ENCODE measurements around the gene KIR3DL3. TPM values are rescaled to one million over a fixed set of nuclear protein-coding genes. Genes with fewer than 3 reads are reported as not detected.

Gene KIR3DL3
- total RNA-seq, 120 experiments from 2014 or later = not detected

Other genes with a start within 250 kb of the KIR3DL3 start
- 1 to 10 TPM in 26 of 120 experiments, under 1 TPM in 5, not detected in 89; 0.62 to 2.7 (median 1.3) TPM for gene LAIR2, start 221.6 kb upstream of the KIR3DL3 start, total RNA-seq
- 1 to 10 TPM in 118 of 120 experiments, under 1 TPM in 2; 0.42 to 9.3 (median 3.1) TPM for gene LILRA2, start 150.7 kb upstream of the KIR3DL3 start, total RNA-seq
- gene LILRA1, start 130.8 kb upstream of the KIR3DL3 start, total RNA-seq = 1 to 10 TPM in 80 of 120 experiments, under 1 TPM in 39, not detected in 1; 0.25 to 4.8 (median 1.3) TPM
- 10 to 100 TPM in 16 of 120 experiments, 1 to 10 TPM in 103, under 1 TPM in 1; 0.60 to 24.2 (median 5.8) TPM for gene LILRB1, start 94.0 kb upstream of the KIR3DL3 start, total RNA-seq
- gene LILRB4, start 61.5 kb upstream of the KIR3DL3 start, total RNA-seq = 10 to 100 TPM in 13 of 120 experiments, 1 to 10 TPM in 107; 1.1 to 15.9 (median 6.0) TPM
- not detected for gene KIR2DL3, start 14.1 kb downstream of the KIR3DL3 start, total RNA-seq
- gene KIR2DL1, start 45.4 kb downstream of the KIR3DL3 start, total RNA-seq = not detected
- gene KIR2DL4, start 79.2 kb downstream of the KIR3DL3 start, total RNA-seq = under 1 TPM in 1 of 120 experiments, not detected in 119; 0.48 TPM
- gene KIR3DL1, start 92.0 kb downstream of the KIR3DL3 start, total RNA-seq = under 1 TPM in 2 of 120 experiments, not detected in 118; 0.23 to 0.28 TPM
- under 1 TPM in 1 of 120 experiments, not detected in 119; 0.36 TPM for gene KIR2DS4, start 108.2 kb downstream of the KIR3DL3 start, total RNA-seq
- gene KIR3DL2, start 126.0 kb downstream of the KIR3DL3 start, total RNA-seq = under 1 TPM in 2 of 120 experiments, not detected in 118; 0.48 to 0.55 TPM
- gene FCAR, start 149.8 kb downstream of the KIR3DL3 start, total RNA-seq = 1 to 10 TPM in 56 of 120 experiments, under 1 TPM in 34, not detected in 30; 0.32 to 6.0 (median 1.2) TPM
- gene NCR1, start 181.7 kb downstream of the KIR3DL3 start, total RNA-seq = 1 to 10 TPM in 2 of 120 experiments, under 1 TPM in 4, not detected in 114; 0.30 to 1.1 (median 0.77) TPM
- gene NLRP7, start 223.1 kb downstream of the KIR3DL3 start, total RNA-seq = under 1 TPM in 2 of 120 experiments, not detected in 118; 0.16 to 0.20 TPM
- gene NLRP2, start 241.9 kb downstream of the KIR3DL3 start, total RNA-seq = 10 to 100 TPM in 32 of 120 experiments, 1 to 10 TPM in 82, under 1 TPM in 6; 0.35 to 24.1 (median 7.2) TPM

Measured in dorsolateral prefrontal cortex (tissue), 118 donors.